SJSA1 (cell line): ENCODE measurements around the gene PLB1. TPM values are rescaled to one million over a fixed set of nuclear protein-coding genes. Genes with fewer than 3 reads are reported as not detected.

Source experiments
- DNase-seq, 2 experiments: peaks; one replicate each; pipeline ENCODE4 v3.0.0-alpha.2; 2015 to 2020; ENCODE audit warnings: low spot score in 2 of 2, low read depth in 1 of 2
- H3K27ac ChIP-seq: fragments of 250-450 bp; sonication (Bioruptor Pico); 2 replicates; pipeline ENCODE4 v1.5.1; 2020; ENCODE audit warnings: mild to moderate bottlenecking, moderate library complexity
- H3K27me3 ChIP-seq: fragments of 250-450 bp; sonication (Bioruptor Pico); replicated peaks from 2 replicates; pipeline ENCODE4 v1.5.1; 2020; ENCODE audit warnings: mild to moderate bottlenecking, moderate library complexity
- H3K36me3 ChIP-seq: fragments of 250-450 bp; sonication (Bioruptor Pico); 2 replicates; pipeline ENCODE4 v1.5.1; 2020; ENCODE audit warnings: mild to moderate bottlenecking
- H3K4me1 ChIP-seq: fragments of 250-450 bp; sonication (Bioruptor Pico); replicated peaks from 2 replicates; pipeline ENCODE4 v1.6.1; 2021; ENCODE audit warnings: mild to moderate bottlenecking
- H3K4me3 ChIP-seq: fragments of 250-450 bp; sonication (Bioruptor Pico); 2 replicates; pipeline ENCODE4 v1.5.1; 2020; ENCODE audit warnings: mild to moderate bottlenecking
- H3K9me3 ChIP-seq: fragments of 250-450 bp; sonication (Bioruptor Pico); replicated peaks from 2 replicates; pipeline ENCODE4 v1.5.1; 2020; ENCODE audit warnings: mild to moderate bottlenecking
- total RNA-seq: library from RNA; depleted of rRNA; stranded (reverse); fragments of >200 nt; shearing (Covaris generic); gene quantifications from 2 replicates; pipeline ENCODE4 v1.2.3, GENCODE V29; 2014

PLB1 gene
- total RNA-seq, 1 experiment from 2014 or later: 4.6 TPM

GRCh38 chr2:28594332-28595108 lies 98.7 kb downstream of the PLB1 start:
- DNase-seq: peak; percentile 79 to 87
- Histone ChIP-seq H3K4me3 (no peak overlapping the region), H3K27me3 (no peaks in the 10 kb centered on the region), H3K36me3 (no peaks in the 10 kb centered on the region), H3K27ac (peak overlapping the region; percentile 36), H3K4me1 (peaks cover 28% of the 10 kb centered on the region), H3K9me3 (no peaks in the 10 kb centered on the region)

DNA sequence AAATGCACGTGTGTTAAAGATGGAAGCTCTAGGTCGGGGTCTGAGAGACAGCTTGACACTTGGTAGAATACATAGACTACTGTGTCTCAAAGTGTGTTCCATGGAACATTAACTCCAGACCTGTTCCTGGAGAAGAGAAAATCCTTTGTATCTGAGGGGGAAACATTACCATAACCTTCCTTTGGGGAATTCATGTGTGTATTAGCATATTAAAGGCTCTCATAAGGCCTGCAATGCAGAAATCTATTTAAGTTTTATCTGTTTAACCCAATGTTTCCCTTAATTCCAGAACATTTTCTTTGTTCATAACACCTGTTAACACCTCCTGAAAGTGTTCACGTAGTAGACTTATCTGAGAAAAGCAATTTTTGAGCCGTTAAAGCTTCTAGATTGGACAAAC lies 99.5 kb downstream of the PLB1 start:
- peaks cover 28% of the 10 kb centered on the region for H3K4me1 ChIP-seq
- peak overlapping the region; percentile 83; the same call in 1 of the 2 replicates for H3K27ac ChIP-seq
- no peak for DNase-seq
- H3K36me3 ChIP-seq: no peaks in the 10 kb centered on the region
- no peak overlapping the region for H3K4me3 ChIP-seq
- H3K27me3 ChIP-seq: no peaks in the 10 kb centered on the region
- H3K9me3 ChIP-seq: no peaks in the 10 kb centered on the region

GRCh38 chr2:28598484-28598883 lies 102.6 kb downstream of the PLB1 start:
- no peaks in the 10 kb centered on the region for H3K9me3 ChIP-seq

DNA sequence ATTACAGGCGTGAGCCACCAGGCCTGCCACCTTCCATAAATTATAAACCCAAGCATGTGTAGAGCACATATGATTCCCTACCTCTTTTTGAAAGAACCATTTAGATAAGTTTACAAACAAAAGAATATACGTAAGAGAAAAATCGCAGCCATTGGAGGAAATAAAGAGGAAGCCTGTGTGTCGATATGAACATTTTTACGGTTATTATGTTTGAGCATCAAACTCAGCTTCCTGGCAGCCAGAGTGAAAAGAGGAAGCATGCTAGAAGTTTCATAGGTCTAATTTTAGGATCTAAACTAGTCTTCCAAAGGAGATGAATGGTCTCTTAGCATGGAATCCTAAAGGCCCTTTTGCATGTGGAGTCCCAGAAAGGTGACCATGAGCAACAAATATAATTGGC lies 104.3 kb downstream of the PLB1 start:
- Histone ChIP-seq H3K4me3 (no peak overlapping the region), H3K27me3 (no peaks in the 10 kb centered on the region), H3K9me3 (no peaks in the 10 kb centered on the region), H3K27ac (no peak overlapping the region), H3K36me3 (no peaks in the 10 kb centered on the region), H3K4me1 (peaks cover 25% of the 10 kb centered on the region)
- DNase-seq: no peak

More at GRCh38 chr2:28598484-28598883, 102.6 kb downstream of the PLB1 start:
- Histone ChIP-seq H3K27ac (no peak overlapping the region), H3K36me3 (no peaks in the 10 kb centered on the region), H3K4me3 (no peak overlapping the region), H3K27me3 (no peaks in the 10 kb centered on the region), H3K4me1 (peaks cover 36% of the 10 kb centered on the region)
- no peak for DNase-seq

GRCh38 chr2:28601616-28602015 lies 105.8 kb downstream of the PLB1 start:
- Histone ChIP-seq H3K4me1 (peaks cover 23% of the 10 kb centered on the region), H3K9me3 (no peaks in the 10 kb centered on the region), H3K36me3 (no peaks in the 10 kb centered on the region), H3K27ac (no peak overlapping the region), H3K27me3 (no peaks in the 10 kb centered on the region), H3K4me3 (no peak overlapping the region)
- no peak for DNase-seq

- no peak overlapping the region for H3K27ac ChIP-seq
- H3K4me3 ChIP-seq: no peak overlapping the region
- peaks cover 26% of the 10 kb centered on the region for H3K4me1 ChIP-seq
- no peaks in the 10 kb centered on the region for H3K9me3 ChIP-seq
- no peaks in the 10 kb centered on the region for H3K27me3 ChIP-seq
- DNase-seq: no peak
- H3K36me3 ChIP-seq: no peaks in the 10 kb centered on the region
Observed at GRCh38 chr2:28602136-28602660, 106.3 kb downstream of the PLB1 start.

GRCh38 chr2:28602751-28603639 lies 107.1 kb downstream of the PLB1 start:
- Histone ChIP-seq H3K27ac (no peak overlapping the region), H3K4me3 (no peak overlapping the region), H3K36me3 (no peaks in the 10 kb centered on the region), H3K4me1 (peaks cover 34% of the 10 kb centered on the region), H3K27me3 (no peaks in the 10 kb centered on the region), H3K9me3 (no peaks in the 10 kb centered on the region)
- DNase-seq: no peak

DNA sequence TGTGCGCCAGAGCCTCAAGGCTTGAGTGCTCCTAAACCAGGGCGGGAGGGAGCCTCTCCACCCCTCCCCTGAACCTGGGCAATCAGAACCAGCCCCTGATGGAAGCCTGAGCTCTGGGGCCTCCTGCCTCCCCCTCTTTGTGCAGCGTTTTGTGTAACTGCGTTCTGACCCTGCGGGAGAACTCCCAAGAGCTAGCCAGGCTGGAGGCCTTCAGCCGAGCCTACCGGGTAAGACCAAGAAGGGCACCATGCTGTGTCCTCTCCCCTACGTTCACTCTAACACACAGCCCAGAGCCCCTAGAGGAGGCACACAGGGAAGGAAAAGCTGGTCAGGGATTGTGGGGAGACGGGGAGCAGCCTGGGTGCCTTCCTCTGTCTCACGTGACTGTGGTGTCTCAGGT lies 108.0 kb downstream of the PLB1 start:
- peaks cover 34% of the 10 kb centered on the region for H3K4me1 ChIP-seq
- no peak overlapping the region for H3K27ac ChIP-seq
- H3K4me3 ChIP-seq: no peak overlapping the region
- no peaks in the 10 kb centered on the region for H3K27me3 ChIP-seq
- DNase-seq: no peak
- H3K36me3 ChIP-seq: no peaks in the 10 kb centered on the region
- H3K9me3 ChIP-seq: no peaks in the 10 kb centered on the region

- DNase-seq: no peak
- H3K9me3 ChIP-seq: no peaks in the 10 kb centered on the region
- no peak overlapping the region for H3K4me3 ChIP-seq
- no peaks in the 10 kb centered on the region for H3K36me3 ChIP-seq
- H3K4me1 ChIP-seq: peaks cover 34% of the 10 kb centered on the region
- H3K27ac ChIP-seq: no peak overlapping the region
- no peaks in the 10 kb centered on the region for H3K27me3 ChIP-seq
Observed at GRCh38 chr2:28604284-28604843, 108.5 kb downstream of the PLB1 start.

DNA sequence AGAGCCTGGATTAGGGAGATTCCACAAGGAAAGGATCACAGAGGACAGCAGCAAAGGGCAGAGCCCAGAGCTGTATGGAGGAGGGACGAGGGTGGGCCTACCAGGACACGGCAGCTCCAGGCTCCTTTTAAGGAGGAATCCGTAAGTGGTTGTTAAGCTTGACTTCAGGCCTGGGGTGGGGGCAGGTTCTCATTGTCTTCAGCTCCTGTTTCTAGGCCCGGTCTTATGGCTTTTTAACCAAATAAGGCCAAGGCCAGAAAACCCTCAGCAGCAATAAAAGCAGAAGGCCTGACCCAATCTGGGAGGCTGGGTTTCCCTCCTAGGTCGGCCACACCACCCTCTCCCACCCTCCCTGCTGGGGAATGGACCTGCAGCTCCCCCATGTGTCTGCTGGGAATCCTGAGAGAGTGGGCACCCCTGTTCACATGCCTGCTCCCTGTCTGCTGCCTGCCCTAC lies 111.2 kb downstream of the PLB1 start:
- DNase-seq: peak; percentile 92 to 93
- Histone ChIP-seq H3K4me1 (peaks cover 48% of the 10 kb centered on the region), H3K9me3 (no peaks in the 10 kb centered on the region), H3K4me3 (no peak overlapping the region), H3K27me3 (no peaks in the 10 kb centered on the region), H3K27ac (peak overlapping the region; percentile 67), H3K36me3 (no peaks in the 10 kb centered on the region)

- no peak for DNase-seq
- Histone ChIP-seq H3K36me3 (no peaks in the 10 kb centered on the region), H3K4me1 (peaks cover 46% of the 10 kb centered on the region), H3K27ac (no peak overlapping the region), H3K27me3 (no peaks in the 10 kb centered on the region), H3K9me3 (no peaks in the 10 kb centered on the region), H3K4me3 (no peak overlapping the region)
Observed at GRCh38 chr2:28607730-28608499, 112.1 kb downstream of the PLB1 start.

DNA sequence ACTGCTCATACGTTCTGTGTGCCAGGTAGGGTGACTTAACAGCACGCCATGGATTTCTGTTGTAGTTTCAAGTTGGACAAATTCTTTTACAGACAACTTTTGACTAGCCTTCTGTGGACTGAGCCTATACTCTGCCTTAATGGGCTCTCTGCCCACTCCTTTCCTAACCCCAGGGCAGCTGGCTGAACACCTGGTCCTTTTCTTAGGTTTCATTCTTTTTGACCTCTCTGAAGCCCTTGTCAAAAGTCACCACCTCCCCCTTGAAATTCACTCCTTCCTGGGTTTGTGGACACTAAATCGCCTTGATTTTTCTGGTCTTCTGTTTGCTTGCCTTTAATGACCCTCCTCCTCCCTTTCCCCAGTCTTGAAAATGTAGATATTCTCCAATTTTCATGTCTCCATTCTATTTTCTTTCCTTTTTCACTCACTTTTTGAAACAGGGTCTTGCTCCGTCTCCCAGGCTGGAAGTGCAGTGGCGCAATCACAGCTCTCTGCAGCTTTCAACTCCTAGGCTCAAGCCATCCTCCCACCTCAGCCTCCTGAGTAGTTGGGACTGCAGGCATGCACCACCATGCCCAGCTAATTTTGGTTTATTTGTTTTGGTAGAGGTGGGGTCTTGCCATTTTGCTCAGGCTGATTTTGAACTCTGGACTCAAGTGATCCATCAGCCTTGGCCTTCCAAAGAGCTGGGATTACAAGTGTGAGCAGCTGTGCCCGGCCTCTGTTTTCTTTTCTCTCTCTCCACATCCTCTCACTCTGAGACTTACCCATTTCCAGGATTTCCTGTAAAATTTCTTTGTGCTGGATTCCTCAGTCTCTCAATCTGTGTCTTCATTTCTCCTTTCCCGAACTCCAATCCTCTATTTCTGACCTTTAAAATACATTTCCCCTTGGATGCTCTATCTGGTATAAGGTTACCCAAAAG lies 112.9 kb downstream of the PLB1 start:
- Histone ChIP-seq H3K27ac (no peak overlapping the region), H3K9me3 (no peaks in the 10 kb centered on the region)

More for the DNA sequence above, 112.9 kb downstream of the PLB1 start:
- Histone ChIP-seq H3K36me3 (no peaks in the 10 kb centered on the region), H3K4me1 (peaks cover 39% of the 10 kb centered on the region), H3K27me3 (no peaks in the 10 kb centered on the region), H3K4me3 (no peak overlapping the region)
- no peak for DNase-seq
